Frontal cortex (tissue), 4 donors: ENCODE results near the gene C5orf52. TPM values are rescaled to one million over a fixed set of nuclear protein-coding genes. Genes with fewer than 3 reads are reported as not detected.
"Not testable (repeated sequence)": the region's sequence is repeated elsewhere in the genome, so short reads cannot be mapped to it uniquely, and the experiment has no call there.

Experiments used
- DNase-seq, 2 donors: peaks; one replicate each; pipeline ENCODE4 v3.0.0; 2012; ENCODE audit warnings: low spot score in 2 of 2
- FAIRE-seq: peaks from 2 replicates; lab custom pipeline; 2012; peaks lifted over from hg19 to GRCh38; lab: Jason Lieb, UNC
- total RNA-seq: library from RNA; depleted of rRNA; stranded (reverse); fragments of >200 nt; gene quantifications from one replicate; pipeline ENCODE4 v1.2.3, GENCODE V29; 2014
- donor health status: control.
- donor health status: control.
- donor health status: control.

The C5orf52 gene
- total RNA-seq, 1 donor from 2014 or later, result not detected

GRCh38 chr5:157718519-157718918 lies 47.2 kb downstream of the C5orf52 start:
- DNase-seq (peak; percentile 29 to 57), FAIRE-seq (no peak)

- DNase-seq (no peak), FAIRE-seq (no peak)
These were observed 47.9 kb downstream of the C5orf52 start for GRCh38 chr5:157719245-157719644.

DNA sequence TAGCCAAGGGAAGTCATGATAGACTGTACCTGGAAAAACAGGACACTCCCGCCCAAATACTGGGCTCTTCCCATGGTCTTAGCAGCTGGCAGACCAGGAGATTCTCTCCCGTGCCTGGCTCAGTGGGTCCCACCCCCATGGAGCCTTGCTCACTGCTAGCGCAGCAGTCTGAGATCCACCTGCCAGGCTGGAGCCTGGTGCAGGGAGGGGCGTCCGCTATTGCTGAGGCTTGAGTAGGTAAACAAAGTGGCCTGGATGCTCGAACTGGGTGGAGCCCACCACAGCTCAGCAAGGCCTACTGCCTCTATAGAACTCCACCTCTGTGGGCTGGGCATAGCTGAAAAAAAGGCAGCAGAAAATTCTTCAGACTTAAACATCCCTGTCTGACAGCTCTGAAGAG lies 49.8 kb downstream of the C5orf52 start:
- FAIRE-seq (no peak), DNase-seq (no peak)

DNA sequence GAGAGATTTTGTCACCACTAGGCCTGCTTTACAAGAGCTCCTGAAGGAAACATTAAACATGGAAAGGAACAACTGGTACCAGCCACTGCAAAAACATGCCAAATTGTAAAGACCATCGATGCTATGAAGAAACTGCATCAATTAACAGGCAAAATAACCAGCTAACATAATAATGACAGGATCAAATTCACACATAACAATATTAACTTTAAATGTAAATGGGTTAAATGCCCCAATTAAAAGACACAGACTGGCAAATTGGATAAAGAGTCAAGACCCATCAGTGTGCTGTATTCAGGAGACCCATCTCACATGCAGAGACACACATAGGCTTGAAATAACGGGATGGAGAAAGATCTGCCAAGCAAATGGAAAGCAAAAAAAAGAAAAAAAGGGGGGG lies 51.6 kb downstream of the C5orf52 start:
- not testable (repeated sequence) for FAIRE-seq

GRCh38 chr5:157726607-157727006 lies 55.3 kb downstream of the C5orf52 start:
- DNase-seq, FAIRE-seq: not testable (repeated sequence)

More for the DNA sequence above, 51.6 kb downstream of the C5orf52 start:
- DNase-seq, result not testable (repeated sequence)

- not testable (repeated sequence) for FAIRE-seq, DNase-seq
These were observed 56.5 kb downstream of the C5orf52 start for GRCh38 chr5:157727858-157728257.

Other genes starting within 250 kb of the C5orf52 start
- not detected for gene NIPAL4, start 211.3 kb upstream of the C5orf52 start, total RNA-seq
- gene ADAM19, start 95.8 kb upstream of the C5orf52 start, total RNA-seq, result 12.6 TPM
- under 0.01 TPM for gene SOX30, start 19.1 kb upstream of the C5orf52 start, total RNA-seq
- 22.8 TPM for gene THG1L, start 59.9 kb downstream of the C5orf52 start, total RNA-seq
- gene LSM11, start 72.2 kb downstream of the C5orf52 start, total RNA-seq, result 90.1 TPM
- 56.3 TPM for gene CLINT1, start 187.6 kb downstream of the C5orf52 start, total RNA-seq